ENCODE measurements around the gene MAPK11.

The MAPK11 gene

GRCh38 chr22:50248196-50249081, 21.7 kb downstream of the MAPK11 start:
- no peak for DNase-seq (ENCODE audit: low spot score)

GRCh38 chr22:50247748-50248147, 22.4 kb downstream of the MAPK11 start:
- peak; percentile 75 for DNase-seq (ENCODE audit: low spot score)

- DNase-seq (ENCODE audit: low spot score), result no peak
Observed at GRCh38 chr22:50246242-50247175, 23.7 kb downstream of the MAPK11 start.

GRCh38 chr22:50245214-50246072, 24.7 kb downstream of the MAPK11 start:
- DNase-seq (ENCODE audit: low spot score), result no peak

- DNase-seq (ENCODE audit: low spot score), result peak; percentile 95
Observed at GRCh38 chr22:50244420-50245213, 25.6 kb downstream of the MAPK11 start, which contains the start of gene TUBGCP6. Gene TUBGCP6, minus strand, starts transcription at chr22:50245023. Its CDS starts 564 bp downstream, at chr22:50244459.

- no peak for DNase-seq (ENCODE audit: low spot score)
Observed at GRCh38 chr22:50243685-50244419, 26.3 kb downstream of the MAPK11 start.

GRCh38 chr22:50242406-50242949, 27.7 kb downstream of the MAPK11 start:
- DNase-seq (ENCODE audit: low spot score), result no peak

GRCh38 chr22:50238755-50239154, 31.4 kb downstream of the MAPK11 start:
- DNase-seq (ENCODE audit: low spot score), result no peak

- no peak for DNase-seq (ENCODE audit: low spot score)
Observed at GRCh38 chr22:50236731-50237409, 33.3 kb downstream of the MAPK11 start.

- no peak for DNase-seq (ENCODE audit: low spot score)
Observed at GRCh38 chr22:50233223-50233622, 37.0 kb downstream of the MAPK11 start.

- DNase-seq (ENCODE audit: low spot score), result no peak
Observed at GRCh38 chr22:50232481-50233151, 37.6 kb downstream of the MAPK11 start.

- no peak for DNase-seq (ENCODE audit: low spot score)
Observed at GRCh38 chr22:50229370-50229769, 40.8 kb downstream of the MAPK11 start.

GRCh38 chr22:50228366-50228765, 41.8 kb downstream of the MAPK11 start:
- no peak for DNase-seq (ENCODE audit: low spot score)

GRCh38 chr22:50227579-50228215, 42.5 kb downstream of the MAPK11 start:
- no peak for DNase-seq (ENCODE audit: low spot score)

GRCh38 chr22:50226875-50227165, 43.4 kb downstream of the MAPK11 start:
- DNase-seq (ENCODE audit: low spot score), result no peak

GRCh38 chr22:50226063-50226874, 43.9 kb downstream of the MAPK11 start:
- DNase-seq (ENCODE audit: low spot score), result no peak

GRCh38 chr22:50225200-50225969, 44.8 kb downstream of the MAPK11 start:
- DNase-seq (ENCODE audit: low spot score), result no peak
